ENCODE measurements around the gene CHEK2. TPM values are rescaled to one million over a fixed set of nuclear protein-coding genes. Genes with fewer than 3 reads are reported as not detected.
"Not testable (repeated sequence)": the region's sequence is repeated elsewhere in the genome, so short reads cannot be mapped to it uniquely, and the experiment has no call there.

CHEK2 gene
- total RNA-seq, 2 experiments from 2014 or later, result 47.8 to 52.6 TPM

DNA sequence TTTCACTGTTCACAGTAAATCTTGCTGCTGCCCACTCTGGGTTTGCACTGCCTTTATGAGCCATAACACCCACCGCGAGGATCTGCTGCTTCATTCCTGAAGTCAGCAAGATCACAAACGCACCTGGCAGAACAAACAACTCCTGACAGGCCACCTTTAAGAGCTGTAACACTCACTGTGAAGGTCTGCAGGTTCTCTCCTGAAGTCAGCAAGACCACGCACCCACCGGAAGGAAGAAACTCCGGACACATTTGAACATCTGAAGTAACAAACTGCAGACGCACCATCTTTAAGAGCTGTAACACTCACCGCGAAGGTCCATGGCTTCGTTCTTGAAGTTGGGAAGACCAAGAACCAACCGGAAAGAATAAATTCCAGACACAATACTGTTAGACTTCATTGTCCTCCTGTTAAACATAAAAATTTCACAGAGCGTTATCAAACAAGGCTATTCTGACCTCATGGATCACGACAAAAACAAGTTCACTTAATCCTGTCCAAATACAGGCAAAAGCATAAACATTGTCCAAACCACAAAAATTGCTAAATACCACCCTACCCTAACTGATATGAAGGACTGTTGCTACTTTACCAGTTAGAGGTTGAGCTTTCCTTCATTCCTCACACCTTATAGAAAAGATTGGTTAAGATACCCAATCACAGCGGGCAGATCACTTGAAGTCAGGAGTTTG, 27.9 kb upstream of the CHEK2 start:
- H3K9me3 Mint-ChIP-seq, result no peaks in the 10 kb centered on the region

DNA sequence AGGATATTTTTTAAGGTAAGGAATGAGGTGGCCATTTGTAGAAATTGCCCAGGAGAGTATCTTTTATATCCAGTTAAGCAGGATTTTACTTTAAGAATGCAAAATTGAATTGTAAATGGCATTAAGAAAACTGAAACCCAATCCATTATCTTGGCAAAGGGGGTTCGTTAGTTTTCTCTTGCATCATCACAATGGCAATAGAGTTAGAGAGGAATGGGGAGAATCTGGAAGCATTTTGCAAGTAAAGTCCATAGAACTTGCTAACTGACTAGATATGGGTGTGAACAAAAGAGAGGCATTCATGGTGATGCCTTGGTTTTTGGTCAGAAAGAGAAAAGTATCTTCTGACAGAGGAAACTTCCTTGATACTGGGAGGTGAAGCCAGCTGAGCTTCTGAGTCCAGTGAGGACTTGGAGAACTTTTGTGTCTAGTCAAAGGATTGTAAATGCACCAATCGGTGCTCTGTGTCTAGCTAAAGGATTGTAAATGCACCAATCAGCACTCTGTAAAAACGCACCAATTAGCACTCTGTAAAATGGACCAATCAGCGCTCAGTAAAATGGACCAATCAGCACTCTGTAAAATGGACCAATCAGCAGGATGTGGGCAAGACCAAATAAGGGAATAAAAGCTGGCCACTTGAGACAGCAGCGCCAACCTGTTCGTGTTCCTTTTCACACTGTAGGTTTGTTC, 27.2 kb upstream of the CHEK2 start:
- peaks cover 6% of the 10 kb centered on the region for H3K36me3 Mint-ChIP-seq (ENCODE audit: low read depth)
- no peak overlapping the region for H3K4me3 Mint-ChIP-seq
- H3K9me3 Mint-ChIP-seq, result no peaks in the 10 kb centered on the region
- no peak for DNase-seq
- CTCF ChIA-PET, result no interaction called here
- intact Hi-C loops (cut with micrococcal nuclease), result no loop called here
- peaks cover 8% of the 10 kb centered on the region for H3K4me1 Mint-ChIP-seq (ENCODE audit: low read depth)
- no peaks in the 10 kb centered on the region for H3K27me3 Mint-ChIP-seq (ENCODE audit: low read depth)
- no peak overlapping the region for H3K27ac Mint-ChIP-seq

More for the DNA sequence above, 27.9 kb upstream of the CHEK2 start:
- no peak for DNase-seq
- peaks cover 7% of the 10 kb centered on the region for H3K36me3 Mint-ChIP-seq (ENCODE audit: low read depth)
- intact Hi-C loops (cut with micrococcal nuclease), result loop anchor here (5.0 kb wide), 2 partner anchors 97 to 188 kb away; no protein-coding TSS in a partner anchor
- no peak overlapping the region for H3K27ac Mint-ChIP-seq
- peaks cover 12% of the 10 kb centered on the region for H3K4me1 Mint-ChIP-seq (ENCODE audit: low read depth)
- CTCF ChIA-PET, result no interaction called here
- no peak overlapping the region for H3K4me3 Mint-ChIP-seq
- no peaks in the 10 kb centered on the region for H3K27me3 Mint-ChIP-seq (ENCODE audit: low read depth)

DNA sequence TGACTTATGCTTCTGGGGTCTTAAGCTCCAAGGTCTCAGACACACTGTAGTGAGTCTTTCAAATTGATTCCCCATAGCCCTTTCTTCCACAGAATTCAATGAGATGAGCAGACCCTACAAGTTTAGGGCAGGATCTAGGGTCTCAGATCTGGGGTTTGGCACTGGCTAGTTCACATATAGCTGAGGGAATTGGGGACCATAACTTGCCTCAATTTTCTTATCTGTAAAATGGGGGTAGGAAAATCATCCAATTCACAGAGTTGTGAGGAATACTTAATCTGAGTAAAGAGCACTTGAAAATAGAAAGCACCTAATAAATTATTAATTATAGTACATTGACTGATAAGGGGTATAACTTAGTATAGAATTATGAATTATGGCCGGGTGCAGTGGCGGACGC, 25.0 kb upstream of the CHEK2 start:
- CTCF ChIA-PET, result no interaction called here
- H3K9me3 Mint-ChIP-seq, result no peaks in the 10 kb centered on the region

DNA sequence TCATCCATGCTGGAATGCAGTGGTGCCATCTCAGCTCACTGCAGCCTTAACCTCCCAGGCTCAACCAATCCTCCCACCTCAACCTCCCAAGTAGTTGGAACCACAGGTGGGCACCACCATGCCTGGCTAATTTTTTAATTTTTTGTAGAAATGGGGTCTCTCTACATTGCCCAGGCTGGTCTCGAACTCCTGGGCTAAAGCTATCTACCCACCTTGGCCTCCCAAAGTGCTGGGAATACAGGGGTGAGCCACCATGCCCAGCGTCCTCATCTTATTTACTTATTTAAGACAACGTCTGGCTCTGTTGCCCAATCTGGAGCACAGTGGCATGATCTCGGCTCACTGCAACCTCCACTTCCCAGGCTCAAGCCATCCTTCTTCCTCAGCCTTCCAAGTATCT, 20.4 kb upstream of the CHEK2 start:
- intact Hi-C loops (cut with micrococcal nuclease); H3K9me3 Mint-ChIP-seq; H3K36me3 Mint-ChIP-seq (ENCODE audit: low read depth); CTCF ChIA-PET; H3K4me1 Mint-ChIP-seq (ENCODE audit: low read depth); DNase-seq; H3K27ac Mint-ChIP-seq; H3K4me3 Mint-ChIP-seq; H3K27me3 Mint-ChIP-seq (ENCODE audit: low read depth): not testable (repeated sequence)

More for the DNA sequence above, 25.0 kb upstream of the CHEK2 start:
- Mint-ChIP-seq H3K27me3 (ENCODE audit: low read depth) (no peaks in the 10 kb centered on the region), H3K36me3 (ENCODE audit: low read depth) (no peaks in the 10 kb centered on the region), H3K27ac (no peak overlapping the region), H3K4me1 (ENCODE audit: low read depth) (no peaks in the 10 kb centered on the region), H3K4me3 (no peak overlapping the region)
- no peak for DNase-seq
- intact Hi-C loops (cut with micrococcal nuclease), result no loop called here

DNA sequence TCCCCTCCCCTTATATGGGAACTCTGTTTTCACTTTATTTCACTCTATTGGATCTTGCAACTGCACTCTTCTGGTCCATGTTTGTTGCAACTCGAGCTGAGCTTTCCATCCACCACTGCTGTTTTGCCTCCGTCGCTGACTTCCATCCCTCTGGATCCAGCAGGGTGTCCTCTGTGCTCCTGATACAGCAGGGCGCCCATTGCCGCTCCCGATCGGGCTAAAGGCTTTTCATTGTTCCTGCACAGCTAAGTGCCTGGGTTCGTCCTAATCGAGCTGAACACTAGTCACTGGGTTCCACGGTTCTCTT, 19.8 kb upstream of the CHEK2 start:
- Mint-ChIP-seq H3K27me3 (ENCODE audit: low read depth) (no peaks in the 10 kb centered on the region), H3K4me1 (ENCODE audit: low read depth) (no peaks in the 10 kb centered on the region), H3K27ac (no peak overlapping the region), H3K36me3 (ENCODE audit: low read depth) (peaks cover 4% of the 10 kb centered on the region), H3K9me3 (no peaks in the 10 kb centered on the region), H3K4me3 (no peak overlapping the region)
- DNase-seq, result no peak
- CTCF ChIA-PET, result interaction anchor here (0.8 kb wide), 1 partner anchor 16 kb away, joined by 3 read pairs; no protein-coding TSS in a partner anchor
- intact Hi-C loops (cut with micrococcal nuclease), result no loop called here

DNA sequence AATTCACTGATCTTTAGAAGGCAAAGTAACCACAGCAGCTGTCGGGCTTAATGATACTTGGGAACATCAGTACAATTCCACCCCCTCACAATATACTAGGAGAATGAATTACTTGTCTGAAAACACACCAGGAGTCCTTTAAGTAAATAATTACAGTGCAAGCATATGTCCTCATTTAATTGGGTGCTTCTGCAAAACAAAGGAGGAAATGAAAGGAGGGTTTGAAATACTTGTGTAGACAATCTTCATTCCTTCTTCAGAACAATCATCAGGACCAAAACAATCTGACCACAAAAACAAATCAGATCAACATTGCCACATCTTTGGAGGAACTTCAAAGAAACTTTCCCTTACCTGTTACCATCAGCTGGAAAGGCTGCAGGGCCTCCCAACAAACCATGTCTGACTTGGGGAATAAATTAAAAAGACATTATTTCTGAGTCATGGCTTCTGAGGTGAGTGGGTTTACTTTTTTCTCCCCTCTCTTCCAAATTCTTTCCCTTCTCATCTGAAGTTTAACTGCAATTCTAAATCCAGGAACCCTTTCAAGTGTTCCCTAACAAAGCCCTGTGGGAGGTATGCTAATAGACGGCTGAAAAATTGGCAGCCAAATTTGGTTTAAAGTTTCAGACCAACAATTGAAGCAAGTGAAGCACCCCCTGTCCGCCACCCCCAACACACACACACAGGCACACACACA, 18.4 kb upstream of the CHEK2 start:
- Mint-ChIP-seq H3K36me3 (ENCODE audit: low read depth) (peaks cover 4% of the 10 kb centered on the region), H3K27me3 (ENCODE audit: low read depth) (no peaks in the 10 kb centered on the region), H3K4me3 (no peak overlapping the region), H3K4me1 (ENCODE audit: low read depth) (no peaks in the 10 kb centered on the region), H3K27ac (no peak overlapping the region), H3K9me3 (no peaks in the 10 kb centered on the region)
- DNase-seq, result no peak
- CTCF ChIA-PET, result interaction anchor here (0.9 kb wide), 1 partner anchor 16 kb away, joined by 3 read pairs; no protein-coding TSS in a partner anchor
- intact Hi-C loops (cut with micrococcal nuclease), result no loop called here

DNA sequence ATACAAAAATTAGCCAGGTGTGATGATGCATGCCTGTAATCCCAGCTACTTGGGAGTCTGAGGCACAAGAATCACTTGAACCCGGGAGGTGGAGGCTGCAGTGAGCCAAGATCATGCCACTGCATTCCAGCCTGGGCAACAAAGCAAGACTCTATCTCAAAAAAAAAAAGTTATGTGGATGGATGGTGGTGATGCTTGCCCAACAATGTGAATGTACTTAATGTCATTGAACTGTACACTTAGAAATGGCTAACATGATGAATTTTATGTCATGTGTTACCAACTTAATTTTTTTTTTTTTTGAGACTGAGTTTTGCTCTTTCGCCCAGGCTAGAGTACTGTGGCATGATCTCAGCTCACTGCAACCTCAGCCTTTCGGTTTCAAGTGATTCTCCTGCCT, 12.9 kb upstream of the CHEK2 start:
- H3K9me3 Mint-ChIP-seq; H3K4me1 Mint-ChIP-seq (ENCODE audit: low read depth); H3K4me3 Mint-ChIP-seq; intact Hi-C loops (cut with micrococcal nuclease); H3K27me3 Mint-ChIP-seq (ENCODE audit: low read depth); H3K27ac Mint-ChIP-seq; DNase-seq: not testable (repeated sequence)
- H3K36me3 Mint-ChIP-seq (ENCODE audit: low read depth), result peaks cover 16% of the 10 kb centered on the region
- CTCF ChIA-PET, result interaction anchor here (0.6 kb wide), 2 partner anchors 873 to 1506 kb away, joined by 3 to 4 read pairs; no protein-coding TSS in a partner anchor

DNA sequence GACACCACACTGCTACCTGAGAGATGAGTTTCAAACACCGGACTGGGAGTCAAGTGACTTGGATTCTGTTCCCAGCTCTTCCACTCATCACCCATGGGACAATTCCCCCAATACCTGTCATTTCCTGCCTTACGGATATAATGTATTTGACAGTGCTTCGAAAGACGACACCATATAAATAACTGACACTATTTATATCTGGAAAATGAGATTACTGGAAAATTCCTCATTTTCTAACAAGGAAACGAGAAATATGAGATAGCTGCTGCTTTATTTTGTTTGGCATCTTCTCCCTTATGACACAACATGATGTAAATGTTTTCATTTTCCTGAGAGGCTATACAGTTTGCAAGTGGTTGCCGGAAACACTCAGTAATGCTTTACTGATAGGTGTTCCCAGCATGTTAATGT, 8.9 kb upstream of the CHEK2 start:
- Mint-ChIP-seq H3K4me3 (no peak overlapping the region), H3K27ac (no peak overlapping the region), H3K4me1 (ENCODE audit: low read depth) (no peaks in the 10 kb centered on the region), H3K27me3 (ENCODE audit: low read depth) (no peaks in the 10 kb centered on the region), H3K36me3 (ENCODE audit: low read depth) (peaks cover 36% of the 10 kb centered on the region), H3K9me3 (no peaks in the 10 kb centered on the region)
- CTCF ChIA-PET, result interaction anchor here (0.6 kb wide), 1 partner anchor 80 kb away, joined by 7 read pairs; no protein-coding TSS in a partner anchor
- intact Hi-C loops (cut with micrococcal nuclease), result no loop called here
- DNase-seq, result no peak

DNA sequence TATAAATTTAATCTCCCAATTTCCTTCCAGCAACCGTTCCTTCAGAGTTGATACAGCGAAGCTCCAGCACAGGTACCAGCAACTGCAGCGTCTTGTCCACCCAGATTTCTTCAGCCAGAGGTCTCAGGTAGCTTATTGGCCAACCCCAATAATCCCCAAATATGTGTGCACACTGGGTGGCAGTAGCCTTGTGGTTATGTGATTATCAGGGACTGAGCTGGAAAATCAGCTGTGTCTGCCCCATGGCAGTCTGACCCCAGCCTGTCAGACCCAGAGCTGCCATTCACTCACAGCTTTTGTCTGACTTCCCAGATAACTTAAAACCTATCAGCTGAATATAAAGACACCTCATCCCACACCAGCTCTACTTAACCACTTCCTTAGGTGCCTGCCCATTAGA, 2.2 kb upstream of the CHEK2 start:
- H3K27me3 Mint-ChIP-seq (ENCODE audit: low read depth), result no peaks in the 10 kb centered on the region
- no peak overlapping the region for H3K27ac Mint-ChIP-seq
- peaks cover 20% of the 10 kb centered on the region for H3K4me1 Mint-ChIP-seq (ENCODE audit: low read depth)
- intact Hi-C loops (cut with micrococcal nuclease), result loop anchor here (5.0 kb wide), 1 partner anchor 808 kb away; the partner anchor contains the start of gene THOC5
- H3K9me3 Mint-ChIP-seq, result no peaks in the 10 kb centered on the region
- no peak for DNase-seq
- H3K4me3 Mint-ChIP-seq, result no peak overlapping the region
- CTCF ChIA-PET, result interaction anchor here (0.9 to 2.3 kb wide), 2 partner anchors 15 to 68 kb away, joined by 3 to 5 read pairs; no protein-coding TSS in a partner anchor
- H3K36me3 Mint-ChIP-seq (ENCODE audit: low read depth), result peaks cover 30% of the 10 kb centered on the region

DNA sequence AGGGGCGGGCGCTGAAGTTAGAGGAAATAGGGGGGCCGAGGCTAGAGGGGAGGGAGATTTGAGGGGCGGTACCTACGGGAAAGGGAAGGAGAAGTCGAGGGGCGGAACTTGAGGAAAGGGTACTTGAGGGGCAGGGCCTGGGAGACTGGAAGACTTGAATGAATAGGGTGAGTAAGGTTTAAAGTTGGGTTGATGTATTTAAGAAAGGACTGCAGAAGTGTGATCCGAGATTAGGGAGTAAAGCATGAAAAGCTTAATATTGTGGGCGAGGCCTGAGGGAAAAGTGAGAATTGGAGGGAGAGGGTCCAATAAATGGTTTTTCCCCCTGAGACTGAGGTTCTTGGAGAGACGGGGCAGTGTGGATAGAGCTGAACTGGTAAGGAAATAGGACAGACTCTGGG, 942 bp upstream of the CHEK2 start:
- CTCF ChIA-PET, result interaction anchor here (1.5 to 2.3 kb wide), 2 partner anchors 69 to 70 kb away, joined by 3 to 5 read pairs; no protein-coding TSS in a partner anchor
- no peaks in the 10 kb centered on the region for H3K27me3 Mint-ChIP-seq (ENCODE audit: low read depth)
- intact Hi-C loops (cut with micrococcal nuclease), result loop anchor here (1.0 to 5.0 kb wide), 5 partner anchors 30 to 810 kb away; partner anchors contain the start of genes CCDC117, THOC5 and ZNRF3
- H3K36me3 Mint-ChIP-seq (ENCODE audit: low read depth), result peaks cover 25% of the 10 kb centered on the region
- H3K9me3 Mint-ChIP-seq, result no peaks in the 10 kb centered on the region
- H3K4me3 Mint-ChIP-seq, result peak overlapping the region; percentile 89
- peaks cover 20% of the 10 kb centered on the region for H3K4me1 Mint-ChIP-seq (ENCODE audit: low read depth)
- DNase-seq, result no peak
- peak overlapping the region; percentile 96 for H3K27ac Mint-ChIP-seq

DNA sequence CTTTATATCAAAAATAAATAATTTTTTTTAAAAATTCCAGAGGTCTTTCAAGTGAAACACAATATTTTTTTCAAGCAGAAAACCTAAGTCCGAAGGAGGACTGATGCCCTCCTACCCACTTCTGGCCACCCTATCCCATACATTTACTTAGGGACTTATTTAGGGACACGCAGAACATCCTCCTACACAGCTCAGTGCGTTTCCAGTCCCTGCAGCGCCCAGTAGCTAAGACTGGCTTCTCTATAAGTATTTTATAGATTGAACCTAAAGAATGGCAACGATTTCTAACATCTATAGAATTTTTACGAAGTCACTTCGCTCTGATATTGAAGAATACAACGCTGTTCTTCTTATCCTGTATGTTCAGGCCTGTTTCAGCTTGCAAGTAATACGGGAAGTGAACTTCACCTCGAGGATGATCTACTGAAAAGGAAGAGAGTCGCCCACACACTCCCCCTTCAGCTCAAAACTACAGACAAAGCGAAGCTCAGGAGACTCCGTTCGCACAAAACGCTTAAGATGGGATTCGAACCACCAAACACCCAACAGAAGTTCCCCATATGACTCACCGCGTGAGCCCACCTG, 328 bp downstream of the CHEK2 start:
- no peaks in the 10 kb centered on the region for H3K9me3 Mint-ChIP-seq
- H3K27me3 Mint-ChIP-seq (ENCODE audit: low read depth), result no peaks in the 10 kb centered on the region
- no peak for DNase-seq
- H3K36me3 Mint-ChIP-seq (ENCODE audit: low read depth), result peaks cover 19% of the 10 kb centered on the region
- CTCF ChIA-PET, result interaction anchor here (0.7 to 1.5 kb wide), 2 partner anchors 72 to 822 kb away, joined by 3 read pairs; no protein-coding TSS in a partner anchor
- H3K4me3 Mint-ChIP-seq, result peak overlapping the region; percentile 89
- H3K4me1 Mint-ChIP-seq (ENCODE audit: low read depth), result peaks cover 20% of the 10 kb centered on the region
- intact Hi-C loops (cut with micrococcal nuclease), result loop anchor here (1.0 to 5.0 kb wide), 4 partner anchors 62 to 811 kb away; partner anchors contain the start of genes RHBDD3, THOC5 and TTC28
- peak overlapping the region; percentile 96 for H3K27ac Mint-ChIP-seq

DNA sequence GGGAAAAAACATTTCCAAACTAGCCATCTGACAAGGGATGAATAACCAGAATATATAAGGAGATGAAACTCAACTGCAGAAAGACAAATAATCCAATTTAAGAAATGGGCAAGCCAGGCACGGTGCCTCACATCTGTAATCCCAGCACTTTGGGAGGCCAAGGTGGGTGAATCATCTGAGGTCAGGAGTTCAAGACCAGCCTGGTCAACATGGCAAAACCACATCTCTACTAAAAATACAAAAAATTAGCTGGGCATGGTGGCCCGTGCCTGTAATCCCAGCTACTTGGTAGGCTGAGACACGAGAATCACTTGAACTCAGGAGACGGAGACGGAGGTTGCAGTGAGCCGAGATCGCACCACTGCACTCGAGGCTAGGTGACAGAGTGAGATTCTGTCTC, 2.7 kb downstream of the CHEK2 start:
- H3K4me3 Mint-ChIP-seq; H3K27ac Mint-ChIP-seq; CTCF ChIA-PET; H3K27me3 Mint-ChIP-seq (ENCODE audit: low read depth); DNase-seq; H3K9me3 Mint-ChIP-seq; intact Hi-C loops (cut with micrococcal nuclease): not testable (repeated sequence)
- peaks cover 13% of the 10 kb centered on the region for H3K36me3 Mint-ChIP-seq (ENCODE audit: low read depth)
- peaks cover 20% of the 10 kb centered on the region for H3K4me1 Mint-ChIP-seq (ENCODE audit: low read depth)

Data from activated naive CD4-positive, alpha-beta T cell treated with anti-CD3 and anti-CD28 coated beads for 36 hours (primary cell).